Activated CD4-positive, alpha-beta T cell treated with anti-CD3 and anti-CD28 coated beads, Interleukin-2, amount 50 U/mL, for 16 hours (primary cell): Measurements from ENCODE around the gene RND2.
A peak's percentile ranks its signal among the peaks of the same experiment; 100 is the strongest.
"Not testable (repeated sequence)": the region's sequence is repeated elsewhere in the genome, so short reads cannot be mapped to it uniquely, and the experiment has no call there.

Experiments used
- DNase-seq: peaks from one replicate; pipeline ENCODE4 v3.0.0-alpha.2; 2020

RND2 gene, protein sequence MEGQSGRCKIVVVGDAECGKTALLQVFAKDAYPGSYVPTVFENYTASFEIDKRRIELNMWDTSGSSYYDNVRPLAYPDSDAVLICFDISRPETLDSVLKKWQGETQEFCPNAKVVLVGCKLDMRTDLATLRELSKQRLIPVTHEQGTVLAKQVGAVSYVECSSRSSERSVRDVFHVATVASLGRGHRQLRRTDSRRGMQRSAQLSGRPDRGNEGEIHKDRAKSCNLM

DNA sequence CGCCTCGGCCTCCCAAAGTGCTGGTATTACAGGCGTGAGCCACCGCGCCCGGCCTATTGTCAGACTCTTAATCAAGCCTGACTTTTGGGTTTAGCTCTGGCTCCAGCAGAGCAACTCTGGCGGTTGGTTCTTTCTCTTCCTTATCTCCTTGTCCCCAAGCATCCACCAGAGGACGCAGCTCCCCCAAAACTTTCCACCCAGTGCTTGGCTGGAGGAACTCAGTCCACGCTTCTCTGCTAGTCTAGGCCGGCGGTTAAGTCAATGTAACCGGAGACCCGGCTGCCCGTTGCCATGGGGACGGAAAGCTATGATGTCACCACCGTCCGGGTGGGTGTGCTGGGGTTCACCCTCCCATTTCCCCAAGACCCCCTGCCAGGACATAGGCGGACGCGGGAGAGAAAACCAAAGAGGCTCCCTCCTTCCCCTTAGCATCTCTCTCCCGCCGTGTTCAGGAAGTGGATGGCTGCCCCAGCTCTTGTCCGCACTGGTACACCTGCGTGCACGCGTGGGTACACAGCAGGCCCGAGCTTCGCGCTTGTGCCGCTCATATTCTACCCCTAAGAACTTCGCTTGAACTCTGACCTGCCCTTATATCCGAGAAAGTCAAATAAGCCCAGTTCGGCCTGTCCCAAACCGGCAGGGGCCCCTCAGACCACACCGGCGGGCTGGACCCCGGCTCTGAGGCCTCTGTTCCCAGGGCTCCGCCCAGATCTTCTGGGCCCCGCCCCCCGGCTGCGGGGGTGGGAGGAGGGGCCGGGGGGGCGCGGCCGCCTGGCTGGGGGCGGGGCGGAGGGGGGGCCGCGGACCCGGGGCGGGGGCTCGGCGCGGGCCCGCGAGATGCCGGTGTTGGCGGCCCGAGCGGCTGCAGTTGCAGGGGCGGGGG is at the start of gene RND2:
TSS of gene RND2 (plus strand) at position 825 of the 883 bp plus-strand sequence. CDS start 117 bp downstream, outside the sequence.
- peak; percentile 74 for DNase-seq

DNA sequence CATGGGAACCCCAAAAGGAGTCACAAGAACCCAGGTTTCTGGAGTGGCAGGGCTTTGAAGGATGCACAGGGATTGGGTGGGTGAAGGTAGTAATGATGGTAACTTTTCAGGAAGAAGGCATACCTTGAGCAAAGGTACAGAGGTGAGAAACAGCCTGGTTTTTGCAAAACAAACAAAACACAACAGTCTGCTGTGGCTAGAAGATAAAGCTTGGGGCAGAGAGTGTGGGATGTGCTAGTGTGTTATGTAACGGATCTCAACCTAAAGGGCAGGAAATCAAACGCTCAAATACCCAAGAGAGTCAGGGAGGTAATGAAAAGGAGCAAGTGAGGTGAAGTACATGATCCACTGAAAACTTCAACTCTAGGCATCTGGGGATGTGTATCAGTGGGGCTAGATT is 49.8 kb upstream of the RND2 start:
- no peak for DNase-seq

GRCh38 chr17:42975701-42976100 is 49.3 kb upstream of the RND2 start:
- DNase-seq = not testable (repeated sequence)

GRCh38 chr17:42979511-42980273 is 45.3 kb upstream of the RND2 start, which contains the start of gene PTGES3L:
Gene PTGES3L, minus strand, starts transcription at chr17:42980080. Its CDS starts 27 bp downstream, at chr17:42980053.
- no peak for DNase-seq

DNA sequence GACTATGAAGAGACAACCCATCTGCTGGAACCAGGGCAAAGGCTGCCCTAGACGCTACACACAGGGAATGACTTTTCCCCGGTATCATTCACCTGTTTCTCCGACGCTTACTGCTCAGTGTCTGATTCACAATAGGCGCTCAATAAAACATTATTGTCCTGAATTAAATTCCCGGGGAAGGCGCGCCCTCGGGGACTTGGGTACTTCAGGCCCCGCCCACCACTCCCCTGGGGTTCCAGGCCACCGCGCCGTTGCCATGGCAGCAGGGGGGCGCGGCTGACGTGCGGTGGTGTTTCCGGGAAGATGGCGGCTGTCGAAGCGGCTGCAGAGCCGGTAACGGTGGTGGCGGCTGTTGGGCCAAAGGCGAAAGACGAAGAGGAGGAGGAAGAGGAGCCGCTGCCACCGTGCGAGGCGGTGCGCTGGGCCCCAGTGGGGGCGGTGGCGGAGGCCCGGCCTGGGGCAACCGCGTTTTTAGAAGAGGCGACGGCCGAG is 44.7 kb upstream of the RND2 start, which contains the start of gene RUNDC1:
TSS of gene RUNDC1 (plus strand) at position 292 of the 492 bp plus-strand sequence. CDS start at position 304, 12 bp downstream.
- peak; percentile 91 for DNase-seq

DNA sequence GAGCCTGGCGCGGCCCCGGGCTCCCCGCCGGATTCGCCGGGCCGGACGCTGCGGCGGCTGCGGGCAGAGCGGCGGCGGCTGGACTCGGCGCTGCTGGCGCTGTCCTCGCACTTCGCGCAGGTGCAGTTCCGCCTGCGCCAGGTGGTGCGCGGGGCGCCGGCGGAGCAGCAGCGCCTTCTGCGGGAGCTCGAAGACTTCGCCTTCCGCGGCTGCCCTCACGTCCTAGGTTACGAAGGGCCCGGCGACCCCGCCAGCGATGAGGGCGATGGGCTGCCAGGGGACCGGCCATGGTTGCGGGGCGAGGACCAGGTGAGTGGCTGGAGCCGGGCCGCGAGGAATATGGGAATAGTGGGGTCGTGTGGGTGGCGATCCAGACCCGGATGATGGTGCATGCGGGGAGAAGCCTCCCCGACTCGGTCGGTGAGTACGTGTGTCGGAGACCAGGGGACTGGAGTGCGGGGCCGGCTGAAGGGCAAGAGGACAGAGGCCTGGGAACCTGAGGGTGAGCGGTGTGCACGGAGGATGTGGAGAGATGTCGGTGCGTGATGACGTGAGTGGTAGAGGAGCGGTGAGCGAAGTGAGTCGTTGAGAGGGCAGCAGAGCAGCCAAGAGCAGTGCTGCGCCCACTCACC is 44.1 kb upstream of the RND2 start:
- peak; percentile 77 for DNase-seq

DNA sequence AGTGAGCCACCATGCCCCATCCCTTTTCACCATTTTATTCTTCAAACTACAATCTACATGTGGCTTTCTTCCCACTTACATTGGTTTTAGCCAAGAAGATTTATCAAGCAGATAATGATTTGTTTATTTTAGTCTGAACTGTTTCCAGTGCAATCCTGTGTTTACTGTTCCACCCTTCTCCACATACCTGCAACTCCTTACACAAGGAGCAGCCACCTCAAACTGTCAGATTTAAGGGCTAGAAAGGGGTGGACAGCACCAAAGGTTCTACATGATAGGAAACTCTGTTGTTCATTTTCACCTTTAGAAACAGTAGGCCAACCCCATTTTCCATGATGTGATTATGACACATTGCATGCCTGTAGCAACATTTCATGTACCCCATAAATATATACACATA is 42.8 kb upstream of the RND2 start:
- DNase-seq = no peak

DNA sequence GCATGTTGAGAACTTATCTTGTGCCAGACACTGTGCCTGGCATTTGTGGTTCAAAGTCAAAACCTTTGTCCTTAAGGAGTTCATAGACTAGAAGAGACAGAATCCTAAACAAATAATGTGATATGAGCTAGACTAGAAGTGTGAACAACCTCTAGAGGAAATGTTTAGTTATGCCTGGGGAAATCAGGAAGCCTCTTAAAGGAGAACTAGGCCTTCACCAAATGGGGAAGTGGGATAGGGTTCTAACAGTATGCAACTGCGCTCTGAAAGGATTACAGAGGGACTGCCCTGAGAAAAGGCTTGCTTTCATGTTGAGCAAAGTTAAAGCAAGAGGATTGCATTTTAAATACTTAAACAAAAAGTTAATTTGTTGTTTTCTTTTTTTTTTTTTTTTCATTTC is 39.8 kb upstream of the RND2 start:
- no peak for DNase-seq

DNA sequence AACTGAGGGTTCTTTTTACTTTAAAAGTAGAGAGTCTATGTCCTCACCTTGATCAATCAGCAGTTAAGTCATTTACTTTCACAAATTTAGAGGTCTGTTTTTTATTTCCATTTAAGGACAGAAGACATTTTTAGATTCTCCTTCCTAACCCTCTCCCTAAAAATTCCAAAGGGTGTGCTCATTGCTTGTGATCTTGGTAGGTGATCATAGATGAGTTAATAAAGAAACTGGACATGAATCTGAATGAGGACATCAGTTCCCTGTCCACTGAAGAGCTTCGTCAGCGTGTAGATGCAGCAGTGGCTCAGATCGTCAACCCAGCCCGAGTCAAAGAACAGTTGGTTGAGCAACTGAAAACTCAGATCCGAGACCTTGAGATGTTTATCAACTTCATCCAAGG is 35.9 kb upstream of the RND2 start:
- DNase-seq = no peak

DNA sequence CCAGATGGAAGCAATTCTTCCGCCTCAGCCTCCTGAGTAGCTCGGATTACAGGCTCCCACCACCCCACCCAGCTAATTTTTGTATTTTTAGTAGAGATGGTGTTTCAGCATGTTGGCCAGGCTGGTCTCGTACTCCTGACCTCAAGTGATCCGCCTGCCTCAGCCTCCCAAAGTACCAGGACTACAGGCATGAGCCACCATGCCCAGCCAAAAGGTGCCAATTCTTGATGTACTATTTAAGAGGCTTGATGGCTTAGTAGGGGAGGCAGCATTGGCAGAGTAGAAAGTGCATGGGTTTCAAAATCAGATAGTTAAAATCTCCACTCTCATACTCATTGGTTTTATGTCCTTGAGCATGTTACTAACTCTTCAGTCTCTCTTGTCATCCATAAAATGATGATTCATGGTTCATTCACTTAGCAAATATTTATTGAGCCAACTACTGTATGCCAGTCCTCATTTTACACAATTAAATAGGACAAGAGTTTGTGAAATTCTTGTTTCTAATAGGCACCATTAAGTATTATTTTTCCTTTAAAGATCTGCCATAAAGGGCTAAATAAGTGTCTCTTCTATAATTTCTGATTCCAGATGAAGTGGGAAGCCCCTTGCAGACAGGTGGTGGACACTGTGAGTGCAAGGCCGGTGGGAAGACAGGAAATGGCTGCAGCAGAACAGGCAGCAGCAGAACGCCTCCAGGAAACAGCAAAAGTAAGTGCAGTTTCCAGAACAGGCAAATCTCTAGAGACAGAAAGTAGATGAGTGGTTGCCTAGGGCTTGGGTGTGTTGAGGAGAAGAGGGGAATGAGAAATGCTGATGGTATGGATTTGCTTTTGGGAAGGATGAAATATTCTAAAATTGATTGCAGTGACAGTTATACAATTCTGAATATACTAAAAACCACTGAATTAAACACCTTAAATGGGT is 35.0 kb upstream of the RND2 start:
- no peak for DNase-seq

DNA sequence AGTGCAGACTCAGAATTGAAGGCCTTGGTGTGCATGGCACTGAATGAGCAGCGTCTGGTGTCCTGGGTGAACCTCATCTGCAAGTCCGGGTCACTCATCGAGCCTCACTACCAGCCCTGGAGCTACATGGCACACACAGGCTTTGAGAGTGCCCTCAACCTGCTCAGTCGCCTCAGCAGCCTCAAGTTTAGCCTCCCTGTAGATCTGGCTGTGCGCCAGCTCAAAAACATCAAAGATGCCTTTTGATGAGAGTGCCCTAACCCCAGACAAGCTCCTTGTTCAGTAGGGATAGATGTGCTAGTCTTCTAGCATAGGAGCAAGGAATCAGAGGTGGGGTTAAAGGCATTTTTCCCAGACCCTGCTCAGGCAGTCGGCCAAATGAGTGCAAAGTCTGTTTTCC is 33.6 kb upstream of the RND2 start:
- no peak for DNase-seq

DNA sequence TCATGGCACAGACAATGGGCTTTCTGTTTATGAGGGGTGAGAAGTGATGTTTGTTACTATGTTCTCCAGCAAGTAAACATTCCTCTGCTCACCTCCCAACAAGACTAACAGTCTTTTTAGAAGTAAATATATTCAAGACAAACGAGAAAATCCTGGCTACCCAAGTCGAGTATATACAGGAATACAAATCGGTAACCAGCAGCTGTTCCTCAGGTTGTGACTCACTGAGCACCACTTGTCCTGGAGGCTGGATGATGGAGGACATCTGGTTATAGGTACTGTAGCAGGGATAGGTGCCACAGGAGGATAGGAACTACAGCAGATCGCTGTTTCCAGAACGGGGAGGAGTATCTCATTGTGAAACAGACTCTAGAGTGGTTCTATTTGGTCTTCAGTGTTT is 32.2 kb upstream of the RND2 start:
- no peak for DNase-seq

GRCh38 chr17:42993913-42994312 is 31.1 kb upstream of the RND2 start:
- DNase-seq = not testable (repeated sequence)

GRCh38 chr17:42997390-42997983 is 27.5 kb upstream of the RND2 start:
- DNase-seq = no peak

- DNase-seq = peak; percentile 99
Measured at GRCh38 chr17:42997984-42998938, 26.8 kb upstream of the RND2 start, which contains the start of gene RPL27. Gene RPL27, plus strand, starts transcription at chr17:42998419. Its CDS starts 332 bp downstream, at chr17:42998751.

GRCh38 chr17:42999003-42999525 is 26.0 kb upstream of the RND2 start:
- DNase-seq = no peak

DNA sequence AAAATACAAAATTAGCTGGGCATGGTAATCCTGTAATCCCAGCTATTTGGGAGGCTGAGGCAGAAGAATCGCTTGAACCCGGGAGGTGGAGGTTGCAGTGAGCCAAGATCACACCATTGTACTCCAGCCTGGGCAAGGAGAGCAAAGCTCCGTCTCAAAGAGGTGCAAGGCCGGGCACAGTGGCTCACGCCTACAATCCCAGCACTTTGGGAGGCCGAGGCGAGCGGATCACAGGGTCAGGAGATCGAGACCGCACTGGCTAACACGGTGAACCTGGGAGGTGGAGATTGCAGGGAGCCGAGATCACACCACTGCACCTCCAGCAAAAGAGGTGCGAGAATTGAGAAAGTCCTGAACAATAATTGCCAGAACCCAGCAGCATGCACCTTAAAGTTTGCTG is 24.1 kb upstream of the RND2 start:
- not testable (repeated sequence) for DNase-seq

GRCh38 chr17:43003542-43004172 is 21.4 kb upstream of the RND2 start:
- no peak for DNase-seq
